ENCODE results near the gene LRRC4B.
A peak's percentile ranks its signal among the peaks of the same experiment; 100 is the strongest.

- TF ChIP-seq CBX5 (IDR thresholded peaks at IDR 0.05; ENCODE audit: low read depth, low read length), result no peak
- TF ChIP-seq TAF1 (IDR thresholded peaks at IDR 0.05; ENCODE audit: low read depth, low read length), result no peak
- TF ChIP-seq CHD2 (IDR thresholded peaks at IDR 0.05; ENCODE audit: low read length), result no peak
- TF ChIP-seq POLR2A (IDR thresholded peaks at IDR 0.05; ENCODE audit: control extremely low read depth in 1 of 2, low read depth in 2 of 2, low read length in 2 of 2), result no peak
- TF ChIP-seq CTCF (IDR thresholded peaks at IDR 0.05; ENCODE audit: control extremely low read depth in 1 of 3, insufficient read depth in 1 of 3, low read depth in 1 of 3, low read length in 3 of 3), result peak; percentile 84 to 98 (median 94)
- no peak for TF ChIP-seq CHD7 (IDR thresholded peaks at IDR 0.05; ENCODE audit: insufficient replicate concordance, low read length)
- TF ChIP-seq YY1 (IDR thresholded peaks at IDR 0.05; ENCODE audit: low read depth, low read length), result peak; percentile 36; the same call in 1 of the 2 replicates
- no peak for TF ChIP-seq GTF2F1 (IDR thresholded peaks at IDR 0.05; ENCODE audit: borderline replicate concordance, low read depth, low read length)
- TF ChIP-seq SIX5 (IDR thresholded peaks at IDR 0.05; ENCODE audit: low read depth, low read length), result no peak
- TF ChIP-seq RAD21 (IDR thresholded peaks at IDR 0.05 in 1 of 2, conservative IDR thresholded peaks at IDR 0.05 in 1 of 2; ENCODE audit: low read depth in 2 of 2, low read length in 2 of 2), result peak; percentile 82 to 85
- TF ChIP-seq TEAD4 (IDR thresholded peaks at IDR 0.05; ENCODE audit: low read depth, low read length), result no peak
- TF ChIP-seq JUN (IDR thresholded peaks at IDR 0.05; ENCODE audit: low read depth, low read length), result no peak
These were observed 81.3 kb downstream of the LRRC4B start for GRCh38 chr19:50486823-50487515.
